ENCODE data around the gene BCDIN3D. TPM values are rescaled to one million over a fixed set of nuclear protein-coding genes. Genes with fewer than 3 reads are reported as not detected.

BCDIN3D gene
- total RNA-seq, 4 donors from 2014 or later: 0.20 to 2.4 (median 2.0) TPM

DNA sequence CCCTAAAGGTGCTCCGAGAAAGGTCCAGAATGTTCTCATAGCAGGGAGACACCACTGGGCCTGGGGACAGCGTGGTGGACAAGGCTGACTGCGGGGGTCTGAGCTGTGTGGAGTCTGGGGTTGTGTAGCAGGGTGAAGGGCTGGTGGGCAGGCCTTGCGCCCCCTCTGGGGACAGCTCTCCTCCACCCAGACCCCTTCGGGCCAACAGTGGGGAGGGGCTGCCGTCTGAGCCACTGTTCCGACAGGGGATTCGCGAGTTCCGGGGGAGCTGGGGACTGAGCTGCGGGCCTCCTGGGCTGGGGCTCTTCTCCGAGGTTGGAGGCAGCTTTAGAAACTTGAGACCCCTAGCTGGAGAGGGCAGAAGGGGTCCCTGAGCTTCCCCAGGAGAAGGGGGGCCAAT is 46.8 kb downstream of the BCDIN3D start:
- Histone ChIP-seq H3K27ac (no peak overlapping the region), H3K36me3 (peaks cover 0 to 4% (median 0%) of the 10 kb centered on the region in 4 donors), H3K4me3 (no peak overlapping the region), H3K9me3 (no peaks in the 10 kb centered on the region), H3K27me3 (no peaks in the 10 kb centered on the region), H3K4me1 (no peaks in the 10 kb centered on the region)
- 89% methylated on average over 11 of the region's 12 CpGs; no CpG with 5 or more reads in 1 of the 2 donors for WGBS, 2 donors (ENCODE audit: low coverage in 1 of 2)
- TF ChIP-seq POLR2AphosphoS5 (IDR thresholded peaks at IDR 0.05): no peak
- no peak for TF ChIP-seq POLR2A (IDR thresholded peaks at IDR 0.05)
- no peak for TF ChIP-seq EP300 (IDR thresholded peaks at IDR 0.05; ENCODE audit: low read depth)
- TF ChIP-seq, protein P1, sequence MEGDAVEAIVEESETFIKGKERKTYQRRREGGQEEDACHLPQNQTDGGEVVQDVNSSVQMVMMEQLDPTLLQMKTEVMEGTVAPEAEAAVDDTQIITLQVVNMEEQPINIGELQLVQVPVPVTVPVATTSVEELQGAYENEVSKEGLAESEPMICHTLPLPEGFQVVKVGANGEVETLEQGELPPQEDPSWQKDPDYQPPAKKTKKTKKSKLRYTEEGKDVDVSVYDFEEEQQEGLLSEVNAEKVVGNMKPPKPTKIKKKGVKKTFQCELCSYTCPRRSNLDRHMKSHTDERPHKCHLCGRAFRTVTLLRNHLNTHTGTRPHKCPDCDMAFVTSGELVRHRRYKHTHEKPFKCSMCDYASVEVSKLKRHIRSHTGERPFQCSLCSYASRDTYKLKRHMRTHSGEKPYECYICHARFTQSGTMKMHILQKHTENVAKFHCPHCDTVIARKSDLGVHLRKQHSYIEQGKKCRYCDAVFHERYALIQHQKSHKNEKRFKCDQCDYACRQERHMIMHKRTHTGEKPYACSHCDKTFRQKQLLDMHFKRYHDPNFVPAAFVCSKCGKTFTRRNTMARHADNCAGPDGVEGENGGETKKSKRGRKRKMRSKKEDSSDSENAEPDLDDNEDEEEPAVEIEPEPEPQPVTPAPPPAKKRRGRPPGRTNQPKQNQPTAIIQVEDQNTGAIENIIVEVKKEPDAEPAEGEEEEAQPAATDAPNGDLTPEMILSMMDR (IDR thresholded peaks at IDR 0.05): no peak
- intact Hi-C loops (cut with DNase I; ENCODE audit: low total_unique reads) (no loop called here), in situ Hi-C loops (cut with MboI; ENCODE audit: low pct_ligation_motif_present in 1 of 4, low pct_unique_long_range_greater_than_20kb in 1 of 4, low sequenced_read_pairs in 3 of 4) (no loop called here)
- no peak for DNase-seq

DNA sequence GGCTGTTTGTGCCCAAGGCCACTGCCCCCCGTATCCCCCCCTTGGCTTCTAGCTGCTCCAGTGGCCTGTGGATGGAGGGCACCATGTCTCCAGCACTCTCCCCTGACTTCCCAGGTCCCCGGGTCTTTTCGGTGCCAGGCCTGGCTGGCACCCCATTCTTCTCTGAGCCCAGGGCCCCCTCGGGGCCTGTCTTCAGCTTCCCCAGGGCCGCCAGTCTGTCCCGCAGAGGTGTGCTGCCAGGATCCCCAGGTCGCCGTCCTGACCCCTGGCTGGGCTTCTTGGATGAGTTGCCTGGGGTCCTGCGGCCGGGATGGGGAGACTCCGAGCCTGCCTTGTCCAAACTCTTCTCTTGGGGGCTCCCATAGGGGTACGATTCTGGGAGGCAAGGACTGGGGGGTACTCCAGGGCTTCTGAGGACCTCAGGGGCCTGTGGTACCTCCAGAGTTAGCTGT is 47.2 kb downstream of the BCDIN3D start:
- no peak for TF ChIP-seq POLR2AphosphoS5 (IDR thresholded peaks at IDR 0.05)
- no peak for TF ChIP-seq POLR2A (IDR thresholded peaks at IDR 0.05)
- TF ChIP-seq EP300 (IDR thresholded peaks at IDR 0.05; ENCODE audit: low read depth): no peak
- TF ChIP-seq, protein P1 (IDR thresholded peaks at IDR 0.05): no peak
- H3K36me3 ChIP-seq: peaks cover 0 to 4% (median 0%) of the 10 kb centered on the region in 4 donors

DNA sequence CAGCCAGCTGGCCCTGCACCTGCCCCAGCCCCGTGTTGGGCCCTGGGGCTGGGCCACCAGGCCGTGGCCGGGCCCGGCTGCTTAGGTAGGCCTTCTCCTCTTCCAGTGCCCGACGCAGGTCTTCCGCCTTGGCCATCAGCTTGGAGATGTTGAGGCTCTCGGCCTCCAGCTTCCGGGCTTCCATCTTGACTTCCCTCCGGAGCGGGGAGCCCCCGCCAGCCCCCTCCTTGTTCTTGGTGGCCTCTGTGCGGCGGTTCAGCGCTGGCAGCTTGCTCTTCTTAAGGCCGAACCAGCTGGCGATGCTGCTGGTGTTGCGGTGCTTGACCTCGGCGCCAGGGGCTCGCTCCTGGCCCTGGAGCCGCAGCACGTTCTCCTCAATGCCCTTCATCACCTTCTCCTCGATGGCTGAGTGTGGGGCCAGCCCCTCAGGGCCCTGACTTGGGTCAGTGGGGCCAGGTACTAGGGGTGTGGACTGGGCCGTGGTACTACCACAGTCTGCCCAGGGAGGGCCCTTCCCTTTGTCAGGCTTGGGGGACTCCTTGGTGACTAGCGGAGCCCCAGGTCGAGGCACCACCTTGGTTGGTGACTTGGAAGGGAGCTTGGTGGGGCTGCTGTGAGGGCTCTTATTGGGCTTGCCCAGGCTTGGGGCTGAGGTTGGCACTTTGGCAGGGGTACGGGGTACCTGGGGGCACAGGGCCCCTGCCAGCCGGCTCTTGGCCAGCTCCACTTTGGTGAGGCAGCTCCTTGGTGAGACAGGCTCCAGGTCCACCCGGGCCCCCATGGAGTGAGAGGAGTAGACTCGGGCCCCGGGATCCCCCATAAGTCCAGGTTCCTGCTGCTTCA is 47.9 kb downstream of the BCDIN3D start:
- no peak for DNase-seq
- no peak for TF ChIP-seq EP300 (IDR thresholded peaks at IDR 0.05; ENCODE audit: low read depth)
- no peak for TF ChIP-seq POLR2AphosphoS5 (IDR thresholded peaks at IDR 0.05)
- TF ChIP-seq, protein P1 (IDR thresholded peaks at IDR 0.05): no peak
- TF ChIP-seq POLR2A (IDR thresholded peaks at IDR 0.05): no peak
- H3K4me3 ChIP-seq: no peak overlapping the region
- no peaks in the 10 kb centered on the region for H3K9me3 ChIP-seq
- H3K4me1 ChIP-seq: no peaks in the 10 kb centered on the region
- H3K36me3 ChIP-seq: peaks cover 0 to 4% (median 0%) of the 10 kb centered on the region in 4 donors
- intact Hi-C loops (cut with DNase I; ENCODE audit: low total_unique reads): no loop called here
- 91% methylated on average over 31 of the region's 32 CpGs; no CpG with 5 or more reads in 1 of the 2 donors for WGBS, 2 donors (ENCODE audit: low coverage in 1 of 2)
- H3K27ac ChIP-seq: no peak overlapping the region
- in situ Hi-C loops (cut with MboI; ENCODE audit: low pct_ligation_motif_present in 1 of 4, low pct_unique_long_range_greater_than_20kb in 1 of 4, low sequenced_read_pairs in 3 of 4): no loop called here
- no peaks in the 10 kb centered on the region for H3K27me3 ChIP-seq

More for the DNA sequence above, 47.2 kb downstream of the BCDIN3D start:
- intact Hi-C loops (cut with DNase I; ENCODE audit: low total_unique reads) (no loop called here), in situ Hi-C loops (cut with MboI; ENCODE audit: low pct_ligation_motif_present in 1 of 4, low pct_unique_long_range_greater_than_20kb in 1 of 4, low sequenced_read_pairs in 3 of 4) (no loop called here)
- Histone ChIP-seq H3K27me3 (no peaks in the 10 kb centered on the region), H3K27ac (no peak overlapping the region), H3K4me1 (no peaks in the 10 kb centered on the region), H3K9me3 (no peaks in the 10 kb centered on the region), H3K4me3 (no peak overlapping the region)
- 95% methylated on average over 9 of the region's 12 CpGs; no CpG with 5 or more reads in 1 of the 2 donors for WGBS, 2 donors (ENCODE audit: low coverage in 1 of 2)
- no peak for DNase-seq

DNA sequence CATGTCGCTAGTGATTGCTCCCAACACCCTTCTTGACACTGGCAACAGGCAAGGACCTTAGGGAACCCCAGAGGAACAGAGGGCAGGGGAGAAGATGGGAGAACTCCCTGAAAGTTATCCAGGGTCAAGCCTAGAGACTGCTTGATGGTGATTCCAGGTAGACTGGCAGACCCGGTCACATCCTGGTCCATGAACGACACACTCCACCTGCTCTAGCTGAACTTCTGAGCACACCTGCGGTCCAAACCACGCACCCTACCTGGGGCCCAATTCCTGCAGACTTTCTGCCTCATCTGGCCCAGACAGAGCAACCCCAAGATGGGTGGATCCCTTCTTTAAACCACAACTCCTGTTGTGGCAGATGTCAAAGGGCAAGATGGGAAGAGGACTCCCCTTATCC is 48.9 kb downstream of the BCDIN3D start:
- no peak for DNase-seq
- TF ChIP-seq EP300 (IDR thresholded peaks at IDR 0.05; ENCODE audit: low read depth) (no peak), POLR2AphosphoS5 (IDR thresholded peaks at IDR 0.05) (no peak), POLR2A (IDR thresholded peaks at IDR 0.05) (no peak)
- TF ChIP-seq, protein P1 (IDR thresholded peaks at IDR 0.05): no peak
- Histone ChIP-seq H3K4me1 (no peaks in the 10 kb centered on the region), H3K4me3 (no peak overlapping the region), H3K9me3 (no peaks in the 10 kb centered on the region), H3K27ac (no peak overlapping the region), H3K27me3 (no peaks in the 10 kb centered on the region), H3K36me3 (peaks cover 0 to 4% (median 0%) of the 10 kb centered on the region in 4 donors)
- in situ Hi-C loops (cut with MboI; ENCODE audit: low pct_ligation_motif_present in 1 of 4, low pct_unique_long_range_greater_than_20kb in 1 of 4, low sequenced_read_pairs in 3 of 4) (no loop called here), intact Hi-C loops (cut with DNase I; ENCODE audit: low total_unique reads) (no loop called here)
- 82 to 100% methylated on average over 1 to 5 of the region's 5 CpGs for WGBS, 2 donors (ENCODE audit: low coverage in 1 of 2)
